Left ventricle myocardium superior (tissue), 1 donor: Measurements from ENCODE around the gene CNTFR. TPM values are rescaled to one million over a fixed set of nuclear protein-coding genes. Genes with fewer than 3 reads are reported as not detected.

ENCODE experiments used
- ATAC-seq: fragments of 200-7000 bp; cut with Tn5 transposase; one replicate; pipeline ENCODE4 v1.9.1; 2020; ENCODE audit warnings: mild to moderate bottlenecking, moderate library complexity
- DNase-seq: peaks from one replicate; pipeline ENCODE4 v3.0.0-alpha.2; 2020
- intact Hi-C: fragments of 100-400 bp; cut with micrococcal nuclease; formaldehyde crosslinking; loops from one replicate; pipeline ENCODE4 v1.11.0; 2022
- total RNA-seq: library from RNA; stranded (reverse); fragmentation: NEBNext Ultra II Directional; extraction: Animal tissue kit (Norgen Biotek cat#: 25700); gene quantifications from one replicate; pipeline ENCODE4 v1.2.1, GENCODE V29; 2021
- donor health status: DM: no; HTN: yes; CAD: no; lungs with severe emphysema.

Gene CNTFR
- total RNA-seq, 1 donor from 2014 or later = 3.3 TPM

- ATAC-seq = peak; percentile 83
- intact Hi-C loops = no loop called here
- peak; percentile 90 for DNase-seq
These were observed 3.5 kb upstream of the CNTFR start for GRCh38 chr9:34592895-34593601.

- ATAC-seq (no peak), DNase-seq (no peak)
- intact Hi-C loops = no loop called here
These were observed 2.7 kb upstream of the CNTFR start for GRCh38 chr9:34591917-34592866.

GRCh38 chr9:34591248-34591916 lies 1.9 kb upstream of the CNTFR start:
- ATAC-seq = peak; percentile 87
- peak; percentile 93 for DNase-seq
- intact Hi-C loops = no loop called here

- ATAC-seq (peak; percentile 12), DNase-seq (peak; percentile 58)
- intact Hi-C loops = no loop called here
These were observed 1.1 kb upstream of the CNTFR start for GRCh38 chr9:34590381-34591247.

GRCh38 chr9:34588671-34589635 lies 571 bp downstream of the CNTFR start:
- DNase-seq = peak; percentile 41

GRCh38 chr9:34587271-34587670 lies 2.3 kb downstream of the CNTFR start:
- intact Hi-C loops = loop anchor here (5.0 kb wide), 1 partner anchor 40 kb away; no protein-coding TSS in a partner anchor
- DNase-seq = no peak
- no peak for ATAC-seq

More at GRCh38 chr9:34588671-34589635, 571 bp downstream of the CNTFR start:
- intact Hi-C loops = loop anchor here (5.0 kb wide), 1 partner anchor 42 kb away; no protein-coding TSS in a partner anchor
- no peak for ATAC-seq

- no peak for ATAC-seq
- DNase-seq = no peak
- intact Hi-C loops = loop anchor here (5.0 kb wide), 1 partner anchor 39 kb away; no protein-coding TSS in a partner anchor
These were observed 3.4 kb downstream of the CNTFR start for GRCh38 chr9:34585946-34586669.

- no peak for DNase-seq
- intact Hi-C loops = loop anchor here (5.0 kb wide), 1 partner anchor 38 kb away; no protein-coding TSS in a partner anchor
- ATAC-seq = no peak
These were observed 4.6 kb downstream of the CNTFR start for GRCh38 chr9:34584970-34585369.

- DNase-seq (no peak), ATAC-seq (no peak)
- intact Hi-C loops = no loop called here
These were observed 6.7 kb downstream of the CNTFR start for GRCh38 chr9:34582787-34583186.

GRCh38 chr9:34581318-34581717 lies 8.2 kb downstream of the CNTFR start:
- DNase-seq (no peak), ATAC-seq (no peak)
- intact Hi-C loops = no loop called here

GRCh38 chr9:34580358-34580757 lies 9.2 kb downstream of the CNTFR start:
- ATAC-seq (no peak), DNase-seq (no peak)
- intact Hi-C loops = no loop called here

- DNase-seq (no peak), ATAC-seq (no peak)
- intact Hi-C loops = no loop called here
These were observed 9.7 kb downstream of the CNTFR start for GRCh38 chr9:34579808-34580163.

GRCh38 chr9:34579104-34579807 lies 10.3 kb downstream of the CNTFR start:
- no peak for DNase-seq
- peak; percentile 82 for ATAC-seq
- intact Hi-C loops = no loop called here

- peak; percentile 67 for ATAC-seq
- peak; percentile 51 for DNase-seq
- intact Hi-C loops = no loop called here
These were observed 11.1 kb downstream of the CNTFR start for GRCh38 chr9:34578241-34579103.
